HG03097 (cell line): ENCODE data around the gene TBC1D8.

Experiments used
- ATAC-seq: cut with Tn5 transposase; IDR thresholded peaks from one replicate; pipeline ENCODE4 v1.9.1; 2021; ENCODE audit not compliant: unreplicated experiment, low FRiP score

TBC1D8 gene

GRCh38 chr2:101113441-101114267, 37.5 kb downstream of the TBC1D8 start:
- ATAC-seq: no peak

DNA sequence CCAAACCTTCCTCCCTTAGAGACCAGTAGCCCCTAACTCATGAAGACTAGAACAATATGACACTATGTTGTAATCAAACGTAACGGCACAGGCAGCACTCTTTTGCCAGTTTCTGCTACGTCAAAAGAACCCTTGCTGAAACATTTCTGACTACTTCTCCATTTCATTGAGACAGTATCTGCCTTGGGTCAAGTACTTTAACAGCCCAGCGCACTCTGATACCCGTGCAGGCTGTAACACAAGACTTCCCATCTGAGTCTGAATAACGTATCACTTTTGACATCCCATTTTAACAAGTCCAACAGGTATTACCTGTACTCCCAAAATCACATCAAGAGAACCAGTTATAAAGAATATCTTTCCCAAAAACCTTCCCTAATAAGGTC, 38.4 kb downstream of the TBC1D8 start:
- ATAC-seq: no peak

GRCh38 chr2:101111917-101112771, 39.0 kb downstream of the TBC1D8 start:
- no peak for ATAC-seq

DNA sequence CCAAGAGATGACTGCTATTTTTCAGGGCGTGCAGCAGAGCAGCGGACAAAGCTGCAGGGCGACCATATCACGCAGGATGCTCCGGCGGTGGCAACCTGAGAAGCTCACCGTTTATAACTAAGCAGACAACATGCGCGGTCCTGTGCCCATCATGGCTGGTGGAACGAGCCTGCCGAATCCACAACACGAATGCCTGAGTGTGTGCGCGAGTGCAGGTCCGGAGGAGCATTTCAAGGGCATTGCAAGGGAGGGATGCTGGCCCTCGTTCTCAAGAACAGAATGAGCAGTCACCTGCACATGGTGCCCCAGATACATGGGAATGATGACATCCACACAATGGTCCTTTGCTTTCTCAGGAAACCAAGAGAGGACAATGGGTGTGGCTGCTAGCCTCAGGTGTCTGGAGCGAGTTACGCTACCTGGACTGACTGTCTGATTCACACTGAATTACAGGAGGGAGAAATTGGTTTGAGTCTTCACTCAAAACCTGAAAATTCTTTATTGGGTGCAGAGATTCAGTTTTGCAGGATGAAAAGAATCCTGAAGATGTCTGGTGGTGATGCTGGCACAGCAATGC, 39.8 kb downstream of the TBC1D8 start:
- no peak for ATAC-seq

DNA sequence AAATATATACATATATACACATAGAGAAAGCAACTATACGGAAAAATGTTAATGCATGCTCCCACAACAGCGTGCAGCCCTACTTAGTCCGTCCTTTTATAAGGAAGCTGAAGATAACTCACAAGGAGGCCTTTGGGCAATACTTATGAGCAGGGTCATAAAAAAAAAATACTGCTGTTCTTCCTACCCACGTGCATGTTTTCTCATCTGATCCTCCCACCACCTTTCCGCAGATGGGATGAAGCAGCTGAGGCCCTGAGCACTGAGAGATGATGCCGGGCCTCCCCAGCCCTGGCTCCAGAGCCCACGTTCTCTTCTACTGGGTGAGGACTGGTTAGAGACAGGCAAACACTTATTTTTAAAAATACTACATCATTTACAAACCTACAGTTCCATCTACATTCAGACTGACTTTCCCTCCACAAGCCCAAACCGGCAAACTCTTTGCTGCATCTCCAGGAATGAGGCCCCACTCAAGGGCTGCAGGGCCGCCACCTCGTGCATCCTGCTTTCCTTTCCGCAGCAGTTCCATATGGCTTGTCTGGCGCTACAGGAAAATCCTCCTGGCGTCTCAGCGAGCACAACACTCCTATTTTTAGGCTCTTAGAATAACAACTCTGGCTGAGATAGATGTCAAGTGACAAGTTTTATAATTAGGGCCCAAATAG, 41.6 kb downstream of the TBC1D8 start:
- no peak for ATAC-seq

- ATAC-seq: no peak
Measured at GRCh38 chr2:101108357-101108756, 42.8 kb downstream of the TBC1D8 start.

DNA sequence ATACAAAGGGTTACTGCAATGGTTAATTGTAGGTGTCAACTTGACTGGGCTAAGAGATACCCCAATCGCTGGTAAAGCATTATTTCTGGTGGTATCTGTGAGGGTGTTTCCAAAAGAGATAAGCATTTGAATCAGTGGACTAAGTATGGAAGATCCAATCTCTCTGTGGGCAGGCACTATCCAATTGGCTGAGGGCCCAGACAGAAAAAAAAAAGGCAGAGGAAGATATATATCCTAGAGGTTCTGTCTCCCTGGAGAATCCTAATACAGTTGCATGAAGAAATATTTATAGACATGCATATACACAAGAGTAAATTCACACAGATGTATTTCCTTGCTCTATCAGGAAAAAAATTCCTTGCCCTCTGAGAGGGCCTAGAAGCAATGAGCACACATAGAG, 43.9 kb downstream of the TBC1D8 start:
- ATAC-seq: no peak

DNA sequence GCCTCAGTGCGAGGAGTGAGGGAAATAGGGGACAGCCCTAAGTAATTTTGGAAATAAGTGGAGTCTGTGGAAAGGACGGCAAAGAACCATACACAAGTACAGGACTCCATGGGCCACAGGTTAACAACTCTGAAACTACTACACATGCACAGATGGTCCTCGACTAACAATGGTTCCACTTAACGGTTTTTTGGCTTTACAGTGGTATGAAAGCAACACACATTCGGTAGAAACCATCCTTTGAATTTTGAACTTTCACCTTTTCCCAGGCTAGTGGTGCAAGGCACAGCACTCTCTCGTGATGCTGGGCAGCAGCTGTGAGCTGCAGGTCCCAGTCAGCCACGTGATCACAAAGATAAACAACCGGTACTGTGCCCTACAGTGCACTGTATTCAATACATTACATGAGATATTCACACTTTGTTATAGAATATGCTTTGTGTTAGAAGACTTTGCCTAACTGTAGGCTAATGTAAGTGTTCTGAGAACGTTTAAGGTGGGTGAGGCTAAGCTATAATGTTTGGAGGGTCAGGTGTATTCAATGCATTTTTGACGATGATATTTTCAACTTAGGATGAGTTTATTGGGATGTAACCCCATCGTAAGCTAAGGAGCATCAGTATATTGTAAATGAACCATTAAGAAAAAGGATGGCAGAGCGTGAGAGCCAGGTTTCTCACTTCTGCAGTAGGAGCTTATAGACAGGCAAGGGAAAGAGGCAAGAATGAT, 44.6 kb downstream of the TBC1D8 start:
- ATAC-seq: no peak

DNA sequence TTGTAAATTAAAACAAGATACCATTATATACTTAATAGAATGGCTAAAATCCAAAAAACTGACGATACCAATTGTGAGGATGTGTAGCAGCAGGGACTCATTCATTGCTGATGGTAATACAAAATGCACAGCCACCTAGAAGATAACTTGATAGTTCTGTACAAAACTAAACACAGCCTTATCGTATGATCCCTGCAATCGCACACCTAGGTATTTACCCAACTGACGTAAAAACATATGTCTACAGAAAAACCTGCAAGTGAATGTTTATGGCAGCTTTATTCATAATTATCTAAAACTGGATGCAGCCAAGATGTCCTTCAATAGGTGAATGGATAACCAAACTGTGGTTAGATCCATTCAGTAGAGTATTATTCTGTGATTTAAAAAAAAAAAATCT, 45.5 kb downstream of the TBC1D8 start:
- no peak for ATAC-seq

- no peak for ATAC-seq
Measured at GRCh38 chr2:101097638-101098037, 53.5 kb downstream of the TBC1D8 start.

DNA sequence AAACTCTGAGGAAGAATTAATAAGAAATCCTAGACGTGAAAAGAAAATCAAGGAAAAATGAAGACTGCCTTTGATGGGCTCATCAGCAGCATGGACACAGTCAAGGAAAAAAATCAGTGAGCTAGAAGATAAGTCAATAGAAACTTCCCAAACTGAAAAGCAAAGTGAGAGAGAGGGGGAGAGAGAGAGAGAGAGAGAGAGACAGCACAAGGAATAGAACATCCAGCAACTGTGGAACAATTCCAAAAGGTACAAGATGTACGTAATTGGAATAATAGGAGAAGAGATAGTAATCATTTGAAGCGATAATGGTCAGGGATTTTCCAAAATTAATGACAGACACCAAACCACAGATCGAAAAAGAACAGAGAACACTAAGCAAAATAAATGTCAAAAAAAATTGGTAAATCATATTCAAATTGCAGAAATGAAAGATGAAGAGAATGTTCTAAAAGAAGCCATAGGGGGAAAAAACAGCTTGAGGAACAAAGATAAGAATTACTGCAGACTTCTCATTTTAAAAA, 54.5 kb downstream of the TBC1D8 start:
- ATAC-seq: no peak

DNA sequence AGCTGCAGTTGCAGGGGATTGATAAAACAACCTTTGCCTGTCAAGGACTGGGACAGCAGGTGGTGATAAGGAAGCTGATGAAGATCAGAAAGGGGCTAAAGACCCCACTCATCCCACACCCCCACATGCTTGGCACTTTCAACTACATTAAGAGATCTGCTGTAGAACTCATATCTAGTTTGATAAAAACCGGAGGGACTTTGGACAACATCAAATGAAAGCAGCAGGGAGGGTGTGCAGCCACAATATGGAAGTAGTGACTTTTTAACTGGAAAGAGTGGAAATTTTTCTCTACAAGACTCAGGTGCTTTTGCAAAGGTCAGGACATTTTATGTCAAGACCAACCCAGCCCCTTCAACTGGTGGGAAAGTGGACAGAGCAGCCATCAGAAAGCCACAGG, 56.8 kb downstream of the TBC1D8 start:
- no peak for ATAC-seq

GRCh38 chr2:101089942-101090799, 61.0 kb downstream of the TBC1D8 start:
- no peak for ATAC-seq

GRCh38 chr2:101089419-101089818, 61.8 kb downstream of the TBC1D8 start:
- peak; percentile 59 for ATAC-seq

DNA sequence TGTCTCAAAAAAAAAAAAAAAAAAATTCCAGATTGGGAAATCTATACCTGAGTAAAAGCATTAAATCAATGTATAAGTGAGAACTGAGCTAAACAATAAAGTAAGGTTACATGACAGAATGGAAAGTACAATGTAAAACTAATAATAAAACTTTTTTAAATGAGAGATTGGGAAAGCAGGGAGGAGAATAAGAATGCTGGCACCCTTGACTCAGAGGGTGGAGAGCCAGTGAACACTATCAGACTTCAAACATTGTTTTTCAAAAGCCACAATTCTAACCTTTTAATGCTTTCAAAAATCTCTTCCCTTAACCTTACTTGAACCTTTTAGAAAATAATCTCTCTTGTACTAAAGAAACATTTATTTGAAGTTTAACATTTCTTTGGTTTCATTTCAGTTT, 63.5 kb downstream of the TBC1D8 start:
- ATAC-seq: no peak

DNA sequence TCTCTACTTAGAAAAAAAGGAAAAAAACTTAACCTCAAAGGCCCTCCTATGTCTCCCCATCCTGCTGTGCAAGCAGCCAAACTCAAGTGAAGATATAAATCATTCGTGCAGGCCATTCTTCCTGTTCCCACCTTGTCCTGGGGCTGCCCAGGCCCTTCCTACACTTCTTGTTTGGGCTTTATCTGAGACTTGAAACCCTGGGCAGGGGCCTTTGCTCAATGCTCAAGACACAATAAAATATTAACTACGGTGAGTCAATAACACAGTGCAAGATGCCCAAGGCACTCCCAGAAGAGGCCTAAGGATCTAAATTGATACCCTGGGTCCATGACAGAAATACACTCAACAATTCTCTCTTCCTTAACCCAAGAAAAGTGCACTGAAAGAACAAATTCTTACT, 67.6 kb downstream of the TBC1D8 start:
- no peak for ATAC-seq

- ATAC-seq: no peak
Measured at GRCh38 chr2:101082998-101083397, 68.2 kb downstream of the TBC1D8 start.

GRCh38 chr2:101081375-101081907, 69.7 kb downstream of the TBC1D8 start:
- ATAC-seq: no peak
